Mesenchymal stem cell (in vitro differentiated cells and primary cell): Measurements from ENCODE around the gene WDR12.

Experiments used
- DNase-seq: peaks from one replicate; pipeline ENCODE4 v3.0.0-alpha.2; 2013
- H2AFZ ChIP-seq: one replicate; pipeline ENCODE4 v1.6.1; 2013; ENCODE audit warnings: low read depth, mild to moderate bottlenecking, control low read depth, inconsistent platforms, low read length, moderate library complexity
- H2AK5ac ChIP-seq: 2 replicates; pipeline ENCODE4 v1.6.1; 2013; ENCODE audit warnings: low read length, moderate library complexity, mild to moderate bottlenecking, inconsistent platforms; ENCODE audit not compliant: severe bottlenecking
- H2BK120ac ChIP-seq: one replicate; pipeline ENCODE4 v1.6.1; 2013; ENCODE audit warnings: low read depth, mild to moderate bottlenecking, inconsistent platforms, low read length, moderate library complexity
- H2BK12ac ChIP-seq, 2 experiments: one replicate each; pipeline ENCODE4 v1.6.1; 2013; ENCODE audit warnings: inconsistent platforms in 2 of 2, low read length in 2 of 2, mild to moderate bottlenecking in 2 of 2, moderate library complexity in 2 of 2, control low read depth in 1 of 2
- H2BK15ac ChIP-seq: one replicate; pipeline ENCODE4 v1.6.1; 2013; ENCODE audit warnings: mild to moderate bottlenecking, low read depth, inconsistent platforms; ENCODE audit not compliant: poor library complexity, severe bottlenecking
- H2BK5ac ChIP-seq: 2 replicates; pipeline ENCODE4 v1.6.1; 2013; ENCODE audit warnings: low read depth, mild to moderate bottlenecking, low read length, control low read depth, inconsistent platforms; ENCODE audit not compliant: poor library complexity, severe bottlenecking
- H3K14ac ChIP-seq, 2 experiments: one replicate each; pipeline ENCODE4 v1.6.1; 2013; ENCODE audit warnings: inconsistent platforms in 2 of 2, low read length in 2 of 2, control low read depth in 1 of 2, mild to moderate bottlenecking in 1 of 2, moderate library complexity in 1 of 2
- H3K18ac ChIP-seq, 2 experiments: one replicate each; pipeline ENCODE4 v1.6.1; 2013; ENCODE audit warnings: inconsistent platforms in 2 of 2, low read length in 2 of 2, control low read depth in 1 of 2, low read depth in 1 of 2, mild to moderate bottlenecking in 1 of 2
- H3K23ac ChIP-seq, 2 experiments: one replicate each; pipeline ENCODE4 v1.6.1; 2013; ENCODE audit warnings: inconsistent platforms in 2 of 2, low read length in 2 of 2, mild to moderate bottlenecking in 2 of 2, moderate library complexity in 2 of 2, control low read depth in 1 of 2
- H3K27ac ChIP-seq: 2 replicates; pipeline ENCODE4 v1.5.1; 2013; ENCODE audit warnings: mild to moderate bottlenecking, moderate library complexity, low read length, control low read depth, inconsistent platforms; ENCODE audit not compliant: poor library complexity, severe bottlenecking
- H3K27me3 ChIP-seq, 2 experiments: 2 replicates each; pipeline versions ENCODE4 v1.6.1 to v1.7.0; 2013; ENCODE audit warnings: low read length in 2 of 2, mild to moderate bottlenecking in 2 of 2, moderate library complexity in 2 of 2, control low read depth in 1 of 2, inconsistent platforms in 1 of 2; ENCODE audit not compliant: control insufficient read depth in 1 of 2, insufficient read depth in 1 of 2
- H3K36me3 ChIP-seq, 2 experiments: 2 replicates each; pipeline versions ENCODE4 v1.6.1 to v1.7.0; 2013; ENCODE audit warnings: low read length in 2 of 2, control low read depth in 1 of 2, inconsistent platforms in 1 of 2, low read depth in 1 of 2, mild to moderate bottlenecking in 1 of 2; ENCODE audit not compliant: insufficient read depth in 2 of 2, control insufficient read depth in 1 of 2
- H3K4ac ChIP-seq, 2 experiments: one replicate each; pipeline ENCODE4 v1.6.1; 2013; ENCODE audit warnings: inconsistent platforms in 2 of 2, low read length in 2 of 2, mild to moderate bottlenecking in 2 of 2, moderate library complexity in 2 of 2, control low read depth in 1 of 2, low read depth in 1 of 2
- H3K4me1 ChIP-seq: 2 replicates; pipeline ENCODE4 v1.6.1; 2013; ENCODE audit warnings: low read depth, low read length, control low read depth; ENCODE audit not compliant: control insufficient read depth, insufficient read depth
- H3K4me2 ChIP-seq: 2 replicates; pipeline ENCODE4 v1.6.1; 2013; ENCODE audit warnings: low read length, mild to moderate bottlenecking, inconsistent platforms; ENCODE audit not compliant: poor library complexity, severe bottlenecking
- H3K4me3 ChIP-seq, 2 experiments: 2 replicates each; pipeline versions ENCODE4 v1.5.1 to v1.7.0; 2013; ENCODE audit warnings: low read length in 2 of 2, mild to moderate bottlenecking in 2 of 2, control low read depth in 1 of 2, low read depth in 1 of 2; ENCODE audit not compliant: insufficient read depth in 1 of 2
- H3K79me1 ChIP-seq: replicated peaks from 2 replicates; pipeline ENCODE4 v1.6.1; 2013; ENCODE audit warnings: mild to moderate bottlenecking, control low read depth, low read length, inconsistent platforms; ENCODE audit not compliant: poor library complexity, severe bottlenecking
- H3K9ac ChIP-seq: 2 replicates; pipeline ENCODE4 v1.7.0; 2013; ENCODE audit warnings: mild to moderate bottlenecking, low read length, moderate library complexity
- H3K9me3 ChIP-seq: 2 replicates; pipeline ENCODE4 v1.7.0; 2013; ENCODE audit warnings: mild to moderate bottlenecking, low read length; ENCODE audit not compliant: control insufficient read depth
- H4K8ac ChIP-seq: one replicate; pipeline ENCODE4 v1.6.1; 2013; ENCODE audit warnings: inconsistent platforms, mild to moderate bottlenecking, low read length, moderate library complexity
- H4K91ac ChIP-seq: one replicate; pipeline ENCODE4 v1.6.1; 2013; ENCODE audit warnings: mild to moderate bottlenecking, low read length, inconsistent platforms
- WGBS: methylation state at CpG from one replicate; pipeline ENCODE4 v1.1.7; 2013; ENCODE audit warnings: mixed read lengths; 5-methylcytosine and 5-hydroxymethylcytosine counted together

The WDR12 gene

DNA sequence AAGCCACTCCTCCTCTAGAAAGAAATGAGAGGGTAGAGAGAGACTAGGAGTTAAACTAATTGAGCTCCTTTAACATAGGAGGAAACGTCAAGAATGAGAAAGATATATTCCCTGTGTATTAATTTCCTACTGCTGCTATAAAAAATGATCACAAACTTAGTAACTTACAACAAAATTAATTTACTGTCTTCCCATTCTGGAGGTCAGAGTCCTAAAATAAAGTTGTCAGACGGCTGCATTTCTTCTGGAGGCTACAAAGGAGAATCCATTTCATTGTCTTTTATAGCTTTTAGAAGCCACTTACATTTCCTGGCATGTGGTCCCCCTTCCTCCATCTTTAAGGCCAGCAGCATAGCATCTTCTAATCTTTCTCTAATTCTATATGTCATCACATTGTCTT lies 66.8 kb downstream of the WDR12 start:
- H4K8ac ChIP-seq: no peak overlapping the region
- H3K4me3 ChIP-seq: no peak overlapping the region
- no peak overlapping the region for H4K91ac ChIP-seq
- H2BK12ac ChIP-seq: no peak overlapping the region
- peaks cover 31% of the 10 kb centered on the region for H3K9me3 ChIP-seq
- no peak overlapping the region for H3K18ac ChIP-seq
- H3K23ac ChIP-seq: no peak overlapping the region
- H3K4ac ChIP-seq: no peak overlapping the region
- no peak overlapping the region for H2BK120ac ChIP-seq
- H3K79me1 ChIP-seq: no peaks in the 10 kb centered on the region
- H3K36me3 ChIP-seq: no peaks in the 10 kb centered on the region
- no peak for DNase-seq
- 91% methylated on average over 1 of the region's 2 CpGs for WGBS
- H3K27me3 ChIP-seq: no peaks in the 10 kb centered on the region
- no peak overlapping the region for H3K9ac ChIP-seq
- H2AFZ ChIP-seq: no peak overlapping the region
- H2BK15ac ChIP-seq: no peak overlapping the region
- no peak overlapping the region for H2BK5ac ChIP-seq
- H3K4me2 ChIP-seq: no peak overlapping the region
- no peak overlapping the region for H2AK5ac ChIP-seq
- H3K14ac ChIP-seq: no peak overlapping the region
- no peaks in the 10 kb centered on the region for H3K4me1 ChIP-seq
- no peak overlapping the region for H3K27ac ChIP-seq

DNA sequence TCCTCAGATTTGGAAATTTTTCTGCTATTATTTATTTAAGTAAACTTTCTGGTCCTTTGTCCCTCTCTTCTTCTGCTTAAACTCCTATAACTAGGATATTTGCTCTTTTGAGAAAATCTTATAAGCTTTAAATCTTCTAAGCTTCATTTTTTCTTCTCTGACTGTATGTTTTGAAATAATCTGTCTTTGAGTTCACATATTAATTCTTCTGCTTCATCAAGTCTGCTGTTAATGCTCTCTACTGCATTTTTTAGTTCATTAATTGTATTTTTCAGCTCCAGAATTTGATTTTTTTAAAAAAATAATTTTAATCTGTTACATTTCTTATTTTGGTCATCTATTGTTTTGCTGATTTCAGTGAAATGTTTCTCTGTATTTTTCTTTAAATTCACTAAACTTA lies 68.8 kb downstream of the WDR12 start:
- H2AFZ ChIP-seq: no peak overlapping the region
- H2BK12ac ChIP-seq: no peak overlapping the region
- H3K27me3 ChIP-seq: no peaks in the 10 kb centered on the region
- H3K14ac ChIP-seq: no peak overlapping the region
- DNase-seq: no peak
- no peak overlapping the region for H4K91ac ChIP-seq
- no peaks in the 10 kb centered on the region for H3K79me1 ChIP-seq
- no peaks in the 10 kb centered on the region for H3K36me3 ChIP-seq
- H2AK5ac ChIP-seq: no peak overlapping the region
- H3K9me3 ChIP-seq: peaks cover 31% of the 10 kb centered on the region
- no peak overlapping the region for H2BK15ac ChIP-seq
- H3K18ac ChIP-seq: no peak overlapping the region
- H4K8ac ChIP-seq: no peak overlapping the region
- no peak overlapping the region for H3K4ac ChIP-seq
- H3K27ac ChIP-seq: no peak overlapping the region
- H3K4me2 ChIP-seq: no peak overlapping the region
- H2BK120ac ChIP-seq: no peak overlapping the region
- H3K4me1 ChIP-seq: no peaks in the 10 kb centered on the region
- H3K4me3 ChIP-seq: no peak overlapping the region
- H3K23ac ChIP-seq: no peak overlapping the region
- H3K9ac ChIP-seq: no peak overlapping the region
- H2BK5ac ChIP-seq: no peak overlapping the region

DNA sequence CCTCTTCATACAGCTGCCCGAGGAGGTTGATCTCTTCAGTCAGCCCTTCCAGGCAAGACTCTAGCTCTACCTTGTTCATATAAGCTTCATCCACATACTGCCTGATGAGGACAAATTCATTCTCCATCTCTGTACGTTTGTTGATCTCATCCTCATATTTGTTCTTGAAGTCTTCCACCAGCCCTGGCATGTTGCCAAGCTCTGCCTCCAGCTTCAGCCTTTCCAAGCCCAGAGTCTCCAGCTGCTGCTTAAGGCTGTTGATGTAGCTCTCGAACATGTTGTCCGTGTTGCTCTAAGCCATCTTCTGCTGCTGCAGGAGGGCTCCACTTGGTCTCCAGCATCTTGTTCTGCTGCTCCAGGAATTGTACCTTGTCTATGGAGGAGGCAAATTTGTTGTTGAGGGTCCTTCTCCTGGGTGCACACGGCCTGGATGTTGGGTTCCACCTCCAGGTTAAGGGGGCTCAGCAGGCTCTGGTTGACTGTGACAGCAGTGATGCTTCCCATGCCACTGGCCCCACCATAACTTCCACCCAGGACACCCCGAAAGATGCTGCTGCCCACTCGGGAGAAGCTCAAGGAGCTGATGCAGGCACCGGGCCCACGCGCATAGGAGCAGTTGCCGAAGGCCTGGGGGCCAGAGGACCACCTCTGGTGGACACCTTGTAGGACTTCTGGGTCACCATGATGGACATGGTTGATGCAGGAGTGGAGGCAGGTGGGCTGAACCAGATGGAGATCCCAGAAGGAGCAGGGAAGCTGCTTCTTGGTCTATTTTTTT lies 70.2 kb downstream of the WDR12 start:
- no peak overlapping the region for H3K18ac ChIP-seq
- H3K9ac ChIP-seq: no peak overlapping the region
- H3K4me3 ChIP-seq: no peak overlapping the region
- no peak overlapping the region for H4K8ac ChIP-seq
- WGBS: 94% methylated on average over 11 of the region's 11 CpGs
- no peak for DNase-seq
- H3K27ac ChIP-seq: no peak overlapping the region
- H2BK12ac ChIP-seq: no peak overlapping the region
- H2BK120ac ChIP-seq: no peak overlapping the region
- H3K4me2 ChIP-seq: no peak overlapping the region
- no peaks in the 10 kb centered on the region for H3K36me3 ChIP-seq
- H3K79me1 ChIP-seq: no peaks in the 10 kb centered on the region
- H3K4me1 ChIP-seq: no peaks in the 10 kb centered on the region
- no peak overlapping the region for H3K4ac ChIP-seq
- no peak overlapping the region for H2BK5ac ChIP-seq
- no peak overlapping the region for H3K14ac ChIP-seq
- H2AFZ ChIP-seq: no peak overlapping the region
- no peak overlapping the region for H2BK15ac ChIP-seq
- H3K23ac ChIP-seq: no peak overlapping the region
- peaks cover 31% of the 10 kb centered on the region for H3K9me3 ChIP-seq
- H4K91ac ChIP-seq: no peak overlapping the region
- H2AK5ac ChIP-seq: no peak overlapping the region
- H3K27me3 ChIP-seq: no peaks in the 10 kb centered on the region

DNA sequence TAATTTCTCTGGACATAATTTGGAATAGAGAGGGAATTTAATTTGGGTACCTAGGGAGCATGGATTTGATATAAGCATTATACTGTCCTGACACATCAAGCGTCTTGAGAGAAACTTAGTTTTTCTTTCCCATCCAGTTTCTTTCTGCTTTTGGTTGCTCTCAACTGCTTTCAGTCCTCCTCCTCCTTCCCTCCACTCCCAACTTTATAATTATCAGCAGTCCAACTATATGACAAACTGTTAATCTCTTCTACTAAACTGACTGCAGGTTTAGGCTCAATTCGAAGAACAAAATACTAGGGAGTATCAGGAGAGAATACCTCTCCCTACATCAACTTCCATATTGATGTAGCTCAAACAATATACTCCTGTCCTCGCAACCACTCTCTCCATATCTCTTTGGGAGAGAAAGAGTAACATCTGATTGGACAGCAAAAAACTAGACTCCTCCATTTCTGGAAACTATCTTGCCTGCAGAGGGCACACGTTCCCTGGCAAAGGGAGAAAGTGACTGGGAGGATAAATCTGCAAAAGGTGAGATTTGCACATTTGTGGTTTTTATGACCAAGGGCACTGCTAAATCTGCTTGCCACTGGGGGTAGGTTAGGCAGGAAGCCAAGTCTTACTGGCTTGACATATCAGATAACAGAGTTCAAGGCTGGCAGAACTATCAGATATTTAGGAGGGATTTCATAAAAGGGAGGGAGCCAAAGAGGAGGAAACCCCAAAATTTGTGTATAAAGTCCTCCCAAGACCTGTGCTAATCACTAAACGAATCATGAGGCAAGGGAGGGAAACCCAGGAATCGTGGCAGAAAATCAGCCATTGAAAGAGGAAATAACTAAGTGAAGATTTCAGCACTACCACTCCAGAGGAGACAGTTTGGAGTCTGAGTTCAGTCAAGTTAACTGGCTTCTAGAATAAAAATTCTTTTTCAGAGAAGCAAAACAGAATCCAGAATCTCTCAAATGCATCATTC lies 79.9 kb downstream of the WDR12 start:
- Histone ChIP-seq H3K27ac (no peak overlapping the region), H3K14ac (no peak overlapping the region), H4K91ac (no peak overlapping the region), H3K18ac (no peak overlapping the region), H3K4me2 (no peak overlapping the region), H4K8ac (no peak overlapping the region), H3K79me1 (no peaks in the 10 kb centered on the region), H3K9me3 (no peaks in the 10 kb centered on the region), H3K9ac (no peak overlapping the region), H2AFZ (no peak overlapping the region), H2BK120ac (no peak overlapping the region), H3K27me3 (no peaks in the 10 kb centered on the region), H3K36me3 (no peaks in the 10 kb centered on the region), H2BK15ac (no peak overlapping the region), H3K4ac (no peak overlapping the region), H3K4me1 (no peaks in the 10 kb centered on the region), H2BK12ac (no peak overlapping the region), H3K23ac (no peak overlapping the region), H2AK5ac (no peak overlapping the region), H3K4me3 (peak overlapping the region in 1 of 2 experiments; percentile 34), H2BK5ac (no peak overlapping the region)
- WGBS: 46% methylated on average over 4 of the region's 6 CpGs
- peak; percentile 61 for DNase-seq
